GM11168 (cell line): ENCODE data around the gene IL11RA.

ENCODE experiments used
- in situ Hi-C: fragments of 300-500 bp; cut with MboI; formaldehyde crosslinking; loops from one replicate; pipeline ENCODE4 v1.12.0; 2022; ENCODE audit warnings: low sequenced_read_pairs; ENCODE audit not compliant: unreplicated experiment

IL11RA gene

GRCh38 chr9:34651876-34652601 is at the start of gene IL11RA:
Gene IL11RA (plus strand): TSS chr9:34652185. CDS start chr9:34655218, 3,033 bp downstream.
- in situ Hi-C loops: no loop called here

- in situ Hi-C loops: loop anchor here (10.0 kb wide), 1 partner anchor 179 kb away; no protein-coding TSS in a partner anchor
Observed at GRCh38 chr9:34603610-34604231, 48.3 kb upstream of the IL11RA start.

- in situ Hi-C loops: loop anchor here (10.0 kb wide), 1 partner anchor 181 kb away; no protein-coding TSS in a partner anchor
Observed at GRCh38 chr9:34606190-34606589, 45.8 kb upstream of the IL11RA start.

- in situ Hi-C loops: loop anchor here (10.0 kb wide), 1 partner anchor 182 kb away; no protein-coding TSS in a partner anchor
Observed at GRCh38 chr9:34606905-34607304, 45.1 kb upstream of the IL11RA start.

- in situ Hi-C loops: loop anchor here (10.0 kb wide), 1 partner anchor 183 kb away; no protein-coding TSS in a partner anchor
Observed at GRCh38 chr9:34607331-34607730, 44.7 kb upstream of the IL11RA start.

- in situ Hi-C loops: no loop called here
Observed at GRCh38 chr9:34610434-34611206, 41.4 kb upstream of the IL11RA start.

- in situ Hi-C loops: no loop called here
Observed at GRCh38 chr9:34611251-34611810, 40.7 kb upstream of the IL11RA start.

GRCh38 chr9:34611811-34612787 is 39.9 kb upstream of the IL11RA start, which contains the start of gene RPP25L:
Gene RPP25L (minus strand): TSS chr9:34612097. CDS start chr9:34611296, 801 bp downstream.
- in situ Hi-C loops: no loop called here

GRCh38 chr9:34612788-34613390 is 39.1 kb upstream of the IL11RA start:
- in situ Hi-C loops: no loop called here

- in situ Hi-C loops: no loop called here
Observed at GRCh38 chr9:34615132-34615531, 36.9 kb upstream of the IL11RA start.

- in situ Hi-C loops: no loop called here
Observed at GRCh38 chr9:34620061-34620994, 31.7 kb upstream of the IL11RA start, which contains the start of gene DCTN3. Gene DCTN3 (minus strand): TSS chr9:34620495. CDS start chr9:34620464, 31 bp downstream.

- in situ Hi-C loops: no loop called here
Observed at GRCh38 chr9:34623374-34624235, 28.4 kb upstream of the IL11RA start.

- in situ Hi-C loops: no loop called here
Observed at GRCh38 chr9:34624475-34625185, 27.4 kb upstream of the IL11RA start.

- in situ Hi-C loops: no loop called here
Observed at GRCh38 chr9:34625186-34625486, 26.8 kb upstream of the IL11RA start.

GRCh38 chr9:34627716-34628655 is 24.0 kb upstream of the IL11RA start:
- in situ Hi-C loops: no loop called here
